ENCODE data around the gene CRYGN.

CRYGN gene

DNA sequence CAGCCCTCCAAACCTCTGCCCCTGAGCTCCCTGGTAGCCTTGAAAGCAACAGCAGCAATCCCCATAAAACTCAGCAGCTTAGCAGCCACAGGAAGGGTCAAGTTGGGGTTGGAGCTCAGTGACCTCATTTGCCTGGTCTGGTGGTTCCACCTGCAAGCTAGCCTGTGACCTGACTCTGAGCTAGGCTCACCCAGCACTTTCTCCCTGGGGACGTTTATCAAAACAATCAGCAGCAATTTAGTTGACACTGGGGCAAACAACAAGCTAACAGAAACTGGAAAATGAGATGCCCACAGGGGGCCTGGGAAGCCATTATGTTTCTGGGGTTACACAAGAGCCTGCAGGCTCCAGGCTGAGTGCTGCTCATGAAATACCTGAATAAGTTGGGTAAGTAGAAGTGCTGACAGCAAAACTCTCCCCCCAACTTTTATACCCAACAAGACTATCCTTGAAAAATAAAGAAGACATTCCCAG lies 22.4 kb upstream of the CRYGN start:
- TF ChIP-seq, protein P1, sequence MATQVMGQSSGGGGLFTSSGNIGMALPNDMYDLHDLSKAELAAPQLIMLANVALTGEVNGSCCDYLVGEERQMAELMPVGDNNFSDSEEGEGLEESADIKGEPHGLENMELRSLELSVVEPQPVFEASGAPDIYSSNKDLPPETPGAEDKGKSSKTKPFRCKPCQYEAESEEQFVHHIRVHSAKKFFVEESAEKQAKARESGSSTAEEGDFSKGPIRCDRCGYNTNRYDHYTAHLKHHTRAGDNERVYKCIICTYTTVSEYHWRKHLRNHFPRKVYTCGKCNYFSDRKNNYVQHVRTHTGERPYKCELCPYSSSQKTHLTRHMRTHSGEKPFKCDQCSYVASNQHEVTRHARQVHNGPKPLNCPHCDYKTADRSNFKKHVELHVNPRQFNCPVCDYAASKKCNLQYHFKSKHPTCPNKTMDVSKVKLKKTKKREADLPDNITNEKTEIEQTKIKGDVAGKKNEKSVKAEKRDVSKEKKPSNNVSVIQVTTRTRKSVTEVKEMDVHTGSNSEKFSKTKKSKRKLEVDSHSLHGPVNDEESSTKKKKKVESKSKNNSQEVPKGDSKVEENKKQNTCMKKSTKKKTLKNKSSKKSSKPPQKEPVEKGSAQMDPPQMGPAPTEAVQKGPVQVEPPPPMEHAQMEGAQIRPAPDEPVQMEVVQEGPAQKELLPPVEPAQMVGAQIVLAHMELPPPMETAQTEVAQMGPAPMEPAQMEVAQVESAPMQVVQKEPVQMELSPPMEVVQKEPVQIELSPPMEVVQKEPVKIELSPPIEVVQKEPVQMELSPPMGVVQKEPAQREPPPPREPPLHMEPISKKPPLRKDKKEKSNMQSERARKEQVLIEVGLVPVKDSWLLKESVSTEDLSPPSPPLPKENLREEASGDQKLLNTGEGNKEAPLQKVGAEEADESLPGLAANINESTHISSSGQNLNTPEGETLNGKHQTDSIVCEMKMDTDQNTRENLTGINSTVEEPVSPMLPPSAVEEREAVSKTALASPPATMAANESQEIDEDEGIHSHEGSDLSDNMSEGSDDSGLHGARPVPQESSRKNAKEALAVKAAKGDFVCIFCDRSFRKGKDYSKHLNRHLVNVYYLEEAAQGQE (IDR thresholded peaks at IDR 0.05; ENCODE audit: insufficient replicate concordance, low read depth) = no peak
- TF ChIP-seq POLR2AphosphoS5 (IDR thresholded peaks at IDR 0.05; ENCODE audit: low read depth) = no peak
- no peak for TF ChIP-seq SPI1 (IDR thresholded peaks at IDR 0.05; ENCODE audit: borderline replicate concordance, low read depth)
- TF ChIP-seq GABPA (IDR thresholded peaks at IDR 0.05; ENCODE audit: low read depth) = no peak
- TF ChIP-seq, protein P2, sequence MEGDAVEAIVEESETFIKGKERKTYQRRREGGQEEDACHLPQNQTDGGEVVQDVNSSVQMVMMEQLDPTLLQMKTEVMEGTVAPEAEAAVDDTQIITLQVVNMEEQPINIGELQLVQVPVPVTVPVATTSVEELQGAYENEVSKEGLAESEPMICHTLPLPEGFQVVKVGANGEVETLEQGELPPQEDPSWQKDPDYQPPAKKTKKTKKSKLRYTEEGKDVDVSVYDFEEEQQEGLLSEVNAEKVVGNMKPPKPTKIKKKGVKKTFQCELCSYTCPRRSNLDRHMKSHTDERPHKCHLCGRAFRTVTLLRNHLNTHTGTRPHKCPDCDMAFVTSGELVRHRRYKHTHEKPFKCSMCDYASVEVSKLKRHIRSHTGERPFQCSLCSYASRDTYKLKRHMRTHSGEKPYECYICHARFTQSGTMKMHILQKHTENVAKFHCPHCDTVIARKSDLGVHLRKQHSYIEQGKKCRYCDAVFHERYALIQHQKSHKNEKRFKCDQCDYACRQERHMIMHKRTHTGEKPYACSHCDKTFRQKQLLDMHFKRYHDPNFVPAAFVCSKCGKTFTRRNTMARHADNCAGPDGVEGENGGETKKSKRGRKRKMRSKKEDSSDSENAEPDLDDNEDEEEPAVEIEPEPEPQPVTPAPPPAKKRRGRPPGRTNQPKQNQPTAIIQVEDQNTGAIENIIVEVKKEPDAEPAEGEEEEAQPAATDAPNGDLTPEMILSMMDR (IDR thresholded peaks at IDR 0.05; ENCODE audit: insufficient read depth, low read length) = no peak
- Histone ChIP-seq H3K27ac (replicated peaks) (no peak overlapping the region), H3K4me3 (replicated peaks; ENCODE audit: insufficient read depth, low read length) (no peak overlapping the region), H3K27me3 (ENCODE audit: insufficient read depth, poor library complexity, severe bottlenecking) (no peaks in the 10 kb centered on the region)
- no peak for DNase-seq (ENCODE audit: low read depth in 1 of 2, low spot score in 1 of 2)

DNA sequence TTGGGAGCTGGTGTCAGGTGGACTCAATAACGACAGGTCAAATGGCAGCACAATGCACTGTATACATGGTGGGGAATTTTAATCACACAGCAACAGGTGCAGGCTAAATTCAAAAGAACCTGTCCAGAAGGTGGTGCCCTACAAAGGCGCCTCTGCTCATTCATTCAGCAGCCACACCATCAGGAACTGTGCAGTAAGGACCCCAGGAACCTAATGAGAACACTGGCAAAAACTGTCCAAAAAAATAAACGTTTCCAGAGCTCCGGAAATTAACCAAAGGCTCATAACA lies 21.9 kb upstream of the CRYGN start:
- no peaks in the 10 kb centered on the region for H3K27me3 ChIP-seq (ENCODE audit: insufficient read depth, poor library complexity, severe bottlenecking)
- no peak for DNase-seq (ENCODE audit: low read depth in 1 of 2, low spot score in 1 of 2)
- no peak overlapping the region for H3K4me3 ChIP-seq (replicated peaks; ENCODE audit: insufficient read depth, low read length)
- H3K27ac ChIP-seq (replicated peaks) = no peak overlapping the region
- TF ChIP-seq POLR2AphosphoS5 (IDR thresholded peaks at IDR 0.05; ENCODE audit: low read depth) (no peak), GABPA (IDR thresholded peaks at IDR 0.05; ENCODE audit: low read depth) (no peak), SPI1 (IDR thresholded peaks at IDR 0.05; ENCODE audit: borderline replicate concordance, low read depth) (no peak)
- TF ChIP-seq, protein P1 (IDR thresholded peaks at IDR 0.05; ENCODE audit: insufficient replicate concordance, low read depth) = no peak

DNA sequence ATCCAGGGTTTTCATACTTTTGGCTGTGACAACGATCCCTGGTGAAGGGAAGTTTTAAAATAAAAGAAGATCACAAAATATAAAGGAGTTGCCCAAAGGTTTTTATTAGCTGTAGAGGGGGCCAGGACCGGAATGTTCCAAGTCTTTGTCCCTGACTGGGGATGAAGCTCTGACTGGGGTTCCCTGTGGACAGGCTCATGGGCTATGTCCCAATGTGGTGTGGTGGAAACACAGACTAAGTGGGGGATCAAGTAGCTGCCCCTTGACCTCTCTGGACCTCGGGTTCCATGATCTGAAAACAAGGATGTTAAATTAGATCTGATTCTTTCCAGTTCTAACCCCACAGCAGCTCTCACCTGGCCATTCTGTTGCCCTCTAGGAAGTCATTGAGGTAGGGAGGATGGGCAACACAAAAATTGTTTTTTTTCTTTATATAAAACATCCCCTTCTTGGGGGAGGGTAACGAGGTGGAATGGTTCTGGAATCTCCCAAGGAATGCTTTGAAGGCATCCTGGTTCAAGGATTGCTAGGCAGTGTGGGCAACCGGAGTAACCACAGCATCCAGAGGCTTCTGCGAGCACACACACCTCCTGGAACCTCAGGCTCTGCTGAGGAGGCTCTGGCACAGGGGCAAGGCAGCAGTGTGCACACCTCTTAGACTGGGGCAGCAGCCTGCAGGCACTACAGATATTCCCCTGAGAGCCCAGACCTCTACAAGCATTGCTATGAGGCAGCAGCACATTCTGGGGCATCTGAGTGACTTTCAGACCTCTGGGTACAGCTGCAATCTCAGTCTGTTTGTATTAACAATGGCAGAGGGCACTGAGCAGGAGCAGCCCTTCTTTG lies 21.4 kb upstream of the CRYGN start:
- no peak for DNase-seq (ENCODE audit: low read depth in 1 of 2, low spot score in 1 of 2)
- Histone ChIP-seq H3K27me3 (ENCODE audit: insufficient read depth, poor library complexity, severe bottlenecking) (no peaks in the 10 kb centered on the region), H3K4me3 (replicated peaks; ENCODE audit: insufficient read depth, low read length) (no peak overlapping the region), H3K27ac (replicated peaks) (no peak overlapping the region)
- TF ChIP-seq, protein P2 (IDR thresholded peaks at IDR 0.05; ENCODE audit: insufficient read depth, low read length) = no peak
- TF ChIP-seq GABPA (IDR thresholded peaks at IDR 0.05; ENCODE audit: low read depth) (no peak), POLR2AphosphoS5 (IDR thresholded peaks at IDR 0.05; ENCODE audit: low read depth) (no peak), SPI1 (IDR thresholded peaks at IDR 0.05; ENCODE audit: borderline replicate concordance, low read depth) (no peak)
- TF ChIP-seq, protein P1 (IDR thresholded peaks at IDR 0.05; ENCODE audit: insufficient replicate concordance, low read depth) = no peak

All from HL-60 (cell line).